Astrocyte of the spinal cord (primary cell): ENCODE measurements around the gene RPL15.

Experiments used
- DNase-seq: peaks from one replicate; pipeline ENCODE4 v3.0.0; 2011; ENCODE audit warnings: low read depth, low spot score
- H3K4me3 ChIP-seq: 2 replicates; pipeline ENCODE4 v1.5.1; 2011; ENCODE audit warnings: low read depth, mild to moderate bottlenecking, low read length, moderate library complexity
- in situ Hi-C: cut with HindIII; loops from 2 replicates; pipeline ENCODE4 v1.10.0; 2017; ENCODE audit warnings: low sequenced_read_pairs
- TF ChIP-seq, protein P1 (sequence below): IDR thresholded peaks from 2 replicates; pipeline ENCODE4 v1.5.1; 2012; ENCODE audit warnings: low read depth, mild to moderate bottlenecking, low read length, inconsistent platforms

Gene RPL15

DNA sequence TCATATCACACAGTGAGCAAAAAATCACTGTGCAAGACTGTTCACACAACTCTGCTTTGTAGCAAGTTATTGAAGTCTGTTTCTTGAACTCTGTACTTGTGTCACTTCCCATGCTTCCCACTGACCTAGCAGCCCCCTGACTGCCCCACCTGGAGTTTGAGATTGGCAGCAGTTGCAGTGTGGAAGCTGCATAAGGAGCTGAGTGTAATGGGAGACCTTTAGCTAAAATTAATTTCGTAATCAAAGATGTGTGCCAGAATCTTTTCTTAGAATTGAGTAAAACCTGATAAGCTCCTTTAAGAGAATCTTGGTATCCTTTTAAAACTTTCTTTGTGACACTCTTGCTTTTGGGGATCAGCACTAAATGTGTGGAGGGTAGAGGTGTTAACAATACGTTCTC, 43.0 kb upstream of the RPL15 start:
- in situ Hi-C loops: no loop called here
- TF ChIP-seq, protein P1, sequence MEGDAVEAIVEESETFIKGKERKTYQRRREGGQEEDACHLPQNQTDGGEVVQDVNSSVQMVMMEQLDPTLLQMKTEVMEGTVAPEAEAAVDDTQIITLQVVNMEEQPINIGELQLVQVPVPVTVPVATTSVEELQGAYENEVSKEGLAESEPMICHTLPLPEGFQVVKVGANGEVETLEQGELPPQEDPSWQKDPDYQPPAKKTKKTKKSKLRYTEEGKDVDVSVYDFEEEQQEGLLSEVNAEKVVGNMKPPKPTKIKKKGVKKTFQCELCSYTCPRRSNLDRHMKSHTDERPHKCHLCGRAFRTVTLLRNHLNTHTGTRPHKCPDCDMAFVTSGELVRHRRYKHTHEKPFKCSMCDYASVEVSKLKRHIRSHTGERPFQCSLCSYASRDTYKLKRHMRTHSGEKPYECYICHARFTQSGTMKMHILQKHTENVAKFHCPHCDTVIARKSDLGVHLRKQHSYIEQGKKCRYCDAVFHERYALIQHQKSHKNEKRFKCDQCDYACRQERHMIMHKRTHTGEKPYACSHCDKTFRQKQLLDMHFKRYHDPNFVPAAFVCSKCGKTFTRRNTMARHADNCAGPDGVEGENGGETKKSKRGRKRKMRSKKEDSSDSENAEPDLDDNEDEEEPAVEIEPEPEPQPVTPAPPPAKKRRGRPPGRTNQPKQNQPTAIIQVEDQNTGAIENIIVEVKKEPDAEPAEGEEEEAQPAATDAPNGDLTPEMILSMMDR: no peak
- peak; percentile 23 for DNase-seq
- no peak overlapping the region for H3K4me3 ChIP-seq

DNA sequence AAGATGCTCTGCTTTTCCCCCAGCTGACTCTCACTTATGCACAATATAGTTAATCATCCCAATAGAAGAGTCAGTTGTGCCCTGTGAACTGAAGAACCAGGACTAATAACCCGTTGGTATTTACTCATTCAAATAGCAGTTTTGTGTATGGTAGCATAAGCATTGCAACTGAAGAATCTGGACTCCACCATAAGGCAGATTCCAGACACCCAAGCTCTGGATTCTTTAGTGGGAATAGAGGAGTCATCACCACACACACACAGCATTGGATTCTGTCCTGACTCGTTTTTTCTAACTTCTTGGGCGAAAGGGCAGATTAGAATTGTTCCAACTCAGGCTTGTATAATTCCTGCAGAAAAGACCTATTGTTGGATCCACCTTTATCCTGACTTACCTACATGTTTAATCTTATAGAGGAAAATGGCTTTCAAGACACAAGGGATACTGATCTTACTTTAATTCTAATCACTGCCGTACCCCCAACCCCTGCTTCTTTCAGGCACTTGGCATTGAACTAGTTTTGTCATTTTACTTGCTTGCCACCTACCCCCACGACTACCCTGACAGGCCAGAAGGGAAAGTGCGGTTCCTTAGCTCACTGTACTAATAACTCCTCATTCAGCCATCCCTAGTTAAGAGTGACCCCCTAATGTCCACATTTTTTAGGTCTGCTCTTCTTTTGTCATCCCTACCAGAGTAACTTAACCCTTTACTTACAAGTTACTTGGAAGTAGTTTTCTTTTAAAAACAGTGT, 42.4 kb upstream of the RPL15 start:
- TF ChIP-seq, protein P1: no peak
- H3K4me3 ChIP-seq: no peak overlapping the region
- in situ Hi-C loops: no loop called here
- DNase-seq: peak; percentile 72

DNA sequence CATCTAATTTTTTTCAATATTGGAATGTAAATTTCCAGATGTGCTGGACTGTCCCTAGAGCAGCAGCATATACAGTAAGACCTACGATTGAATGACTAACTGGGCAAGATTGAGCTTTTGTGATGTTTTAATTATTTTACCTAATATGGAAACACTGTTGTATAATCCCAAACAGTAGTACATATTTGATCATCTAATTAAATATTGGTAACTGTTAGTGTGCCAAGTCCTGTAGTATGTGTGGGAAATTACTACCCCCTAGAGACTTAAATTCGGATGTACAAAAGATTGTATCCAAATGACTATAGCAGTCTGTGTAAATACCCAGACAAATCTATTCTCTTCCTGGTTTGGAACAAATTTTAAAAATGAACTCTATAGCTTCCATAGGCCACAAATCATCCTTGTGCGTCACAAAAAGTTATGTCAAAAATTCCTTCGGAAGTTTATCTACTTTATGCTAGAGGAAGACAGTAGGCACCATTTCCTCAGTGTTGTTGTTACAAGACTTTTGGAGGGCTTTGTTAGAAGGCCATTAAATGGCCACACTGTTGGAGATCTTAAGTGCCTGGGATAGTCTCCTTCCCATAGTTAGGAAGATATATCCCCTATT, 41.7 kb upstream of the RPL15 start:
- no peak for DNase-seq
- in situ Hi-C loops: no loop called here
- TF ChIP-seq, protein P1: no peak
- H3K4me3 ChIP-seq: no peak overlapping the region

DNA sequence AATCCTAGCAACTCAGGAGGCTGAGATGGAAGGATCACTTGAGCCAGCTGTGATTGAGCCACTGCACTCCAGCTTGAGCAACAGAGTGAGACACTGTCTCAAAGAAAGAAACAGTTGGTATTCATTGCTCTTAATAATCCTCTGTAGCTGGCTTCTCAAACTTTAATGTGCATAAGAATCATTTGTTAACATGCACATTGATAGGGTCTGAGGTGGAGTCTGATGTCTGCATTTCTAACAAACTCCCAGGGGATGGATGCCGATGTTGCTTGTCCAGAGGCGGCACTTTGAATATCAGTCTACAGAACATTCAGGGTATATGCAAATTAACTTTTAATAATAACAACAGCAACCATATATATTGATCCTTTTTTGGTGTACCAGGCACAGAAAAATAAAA, 40.0 kb upstream of the RPL15 start:
- DNase-seq: no peak
- in situ Hi-C loops: no loop called here
- H3K4me3 ChIP-seq: no peak overlapping the region
- TF ChIP-seq, protein P1: no peak

DNA sequence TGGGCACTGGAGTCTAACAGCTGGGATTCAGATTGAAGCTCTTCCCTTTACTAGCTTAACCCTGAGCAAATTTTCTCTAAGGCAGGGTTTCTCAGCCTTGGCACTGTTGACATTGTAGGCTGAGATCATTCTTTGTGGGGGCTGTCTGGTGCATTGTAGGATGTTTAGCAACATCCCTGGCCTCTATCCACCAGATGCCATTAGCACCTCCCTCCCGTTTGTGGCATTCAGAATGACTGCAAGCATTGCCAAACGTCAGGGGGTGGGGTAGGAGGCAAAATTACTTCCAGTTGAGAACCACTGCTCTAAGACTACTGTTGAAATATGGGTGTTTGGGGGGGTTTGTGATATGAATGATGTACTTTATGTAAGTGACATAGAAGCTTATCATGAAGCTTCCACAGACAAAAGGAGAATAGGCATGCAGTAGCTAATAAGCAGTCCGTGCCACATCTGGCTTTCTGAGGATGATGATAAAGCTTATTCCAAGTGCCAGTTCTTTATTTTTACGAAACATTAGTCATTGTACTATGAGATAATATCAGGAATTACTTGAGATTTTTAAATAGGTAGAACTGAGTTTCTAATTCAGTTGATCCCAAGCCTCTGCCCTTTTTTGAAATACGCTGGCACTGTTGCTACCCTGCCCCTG, 39.5 kb upstream of the RPL15 start:
- DNase-seq: peak; percentile 67
- no peak overlapping the region for H3K4me3 ChIP-seq
- TF ChIP-seq, protein P1: no peak
- in situ Hi-C loops: no loop called here

DNA sequence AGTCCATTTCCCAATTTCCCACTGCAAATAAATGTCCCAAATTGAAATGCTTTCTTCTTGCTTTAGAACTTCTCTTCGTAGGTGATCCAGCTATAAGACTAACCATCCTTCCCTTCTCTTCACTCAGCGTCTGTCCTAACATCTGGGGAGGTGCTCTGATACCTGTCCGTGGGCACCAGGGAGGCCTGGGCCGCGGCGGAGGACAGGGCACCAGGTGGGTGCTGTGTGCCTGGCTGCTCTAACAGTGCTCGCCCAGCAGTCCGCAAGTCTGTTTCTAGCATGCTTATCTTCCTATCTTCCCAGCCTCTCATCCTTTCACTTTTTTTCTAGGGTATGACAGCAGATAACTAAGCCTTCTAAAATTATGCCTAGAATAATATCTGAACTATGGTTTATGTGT, 37.4 kb upstream of the RPL15 start:
- in situ Hi-C loops: no loop called here
- no peak for DNase-seq
- TF ChIP-seq, protein P1: no peak
- H3K4me3 ChIP-seq: no peak overlapping the region
